H1 (cell line): ENCODE results near the gene ADCY6. TPM values are rescaled to one million over a fixed set of nuclear protein-coding genes. Genes with fewer than 3 reads are reported as not detected.

Source experiments
- CTCF ChIA-PET: fragments of 300-600 bp; sonication (Branson Sonifier 250); formaldehyde crosslinking; loops from one replicate; lab custom pipeline; 2021; ENCODE audit not compliant: partially characterized antibody; lab: Charles Lee
- POLR2A ChIA-PET: fragments of 300-600 bp; sonication (Branson Sonifier 250); formaldehyde crosslinking; loops from one replicate; lab custom pipeline; 2021; ENCODE audit warnings: inconsistent platforms; ENCODE audit not compliant: partially characterized antibody; lab: Charles Lee
- DNase-seq, 2 experiments: peaks; one replicate each; pipeline versions ENCODE4 v3.0.0 to v3.0.0-alpha.2; 2010 to 2022; ENCODE audit warnings: low spot score in 2 of 2, low read depth in 1 of 2, mixed read lengths in 1 of 2
- FAIRE-seq: peaks from 2 replicates; lab custom pipeline; 2011; peaks lifted over from hg19 to GRCh38; lab: Jason Lieb, UNC
- H2AFZ ChIP-seq: 2 replicates; pipeline ENCODE4 v1.8.1; 2012; ENCODE audit warnings: low read length, inconsistent platforms
- H2AK5ac ChIP-seq: 2 replicates; pipeline ENCODE4 v1.6.1; 2013; ENCODE audit warnings: low read depth, low read length
- H2BK120ac ChIP-seq: replicated peaks from 2 replicates; pipeline ENCODE3; 2013; ENCODE audit warnings: low read depth, low read length, inconsistent platforms
- H2BK12ac ChIP-seq: 2 replicates; pipeline ENCODE4 v1.6.1; 2013; ENCODE audit warnings: low read depth, low read length
- H2BK15ac ChIP-seq: 2 replicates; pipeline ENCODE4 v1.6.1; 2013; ENCODE audit warnings: low read length
- H2BK20ac ChIP-seq: 2 replicates; pipeline ENCODE4 v1.6.1; 2013; ENCODE audit warnings: low read length
- H2BK5ac ChIP-seq: 2 replicates; pipeline ENCODE4 v1.6.1; 2013; ENCODE audit warnings: low read depth, low read length
- H3K14ac ChIP-seq: 2 replicates; pipeline ENCODE4 v1.6.1; 2013; ENCODE audit warnings: inconsistent platforms; ENCODE audit not compliant: insufficient read length
- H3K18ac ChIP-seq: 2 replicates; pipeline ENCODE4 v1.6.1; 2013; ENCODE audit warnings: low read length; ENCODE audit errors: extremely low read depth
- H3K23ac ChIP-seq: 2 replicates; pipeline ENCODE4 v1.6.1; 2013; ENCODE audit warnings: inconsistent platforms; ENCODE audit not compliant: insufficient read length
- H3K23me2 ChIP-seq: 2 replicates; pipeline ENCODE4 v1.6.1; 2013; ENCODE audit warnings: low read depth, low read length
- H3K27ac ChIP-seq: 2 replicates; pipeline ENCODE4 v1.6.1; 2011; ENCODE audit warnings: low read depth, low read length, inconsistent platforms
- H3K27me3 ChIP-seq, 4 experiments: replicated peaks in 1 of 4; 1 replicate in 1 of 4; 2 replicates in 3 of 4; pipeline versions ENCODE4 v1.6.1 to v1.8.1; 2011 to 2013; ENCODE audit warnings: low read length in 3 of 4, mild to moderate bottlenecking in 3 of 4, inconsistent platforms in 2 of 4, mixed read lengths in 2 of 4, moderate library complexity in 1 of 4; ENCODE audit not compliant: control insufficient read depth in 3 of 4, insufficient read depth in 3 of 4; ENCODE audit errors: extremely low read depth in 1 of 4
- H3K36me3 ChIP-seq, 4 experiments: 2 replicates each; pipeline versions ENCODE4 v1.6.1 to v1.8.1; 2011 to 2013; ENCODE audit warnings: mild to moderate bottlenecking in 4 of 4, low read length in 3 of 4, moderate library complexity in 2 of 4, control low read depth in 1 of 4, inconsistent platforms in 1 of 4; ENCODE audit not compliant: insufficient read depth in 4 of 4, control insufficient read depth in 2 of 4
- H3K4ac ChIP-seq: replicated peaks from 2 replicates; pipeline ENCODE3; 2013; ENCODE audit warnings: low read length, low read depth, mixed read lengths, inconsistent platforms; ENCODE audit not compliant: insufficient read length
- H3K4me1 ChIP-seq, 4 experiments: replicated peaks in 1 of 4; 1 replicate in 1 of 4; 2 replicates in 3 of 4; pipeline versions ENCODE4 v1.6.1 to v1.8.1; 2011 to 2013; ENCODE audit warnings: low read length in 3 of 4, inconsistent platforms in 2 of 4, mixed read lengths in 1 of 4; ENCODE audit not compliant: insufficient read depth in 4 of 4, control insufficient read depth in 3 of 4
- H3K4me2 ChIP-seq, 2 experiments: 2 replicates each; pipeline versions ENCODE4 v1.6.1 to v1.8.1; 2011 to 2013; ENCODE audit warnings: low read depth in 2 of 2, low read length in 2 of 2, control low read depth in 1 of 2, inconsistent platforms in 1 of 2, mild to moderate bottlenecking in 1 of 2; ENCODE audit not compliant: insufficient read depth in 1 of 2
- H3K4me3 ChIP-seq, 4 experiments: fragments of 200-600, 300-600 bp in 1 of 4; sonication (generic), shearing (Covaris generic), sonication (Bioruptor Twin) in 1 of 4; 2 replicates each; pipeline versions ENCODE4 v1.5.1 to v1.8.1; 2011 to 2016; ENCODE audit warnings: low read length in 4 of 4, low read depth in 3 of 4, control low read depth in 2 of 4, inconsistent platforms in 2 of 4, mild to moderate bottlenecking in 2 of 4, mixed read lengths in 1 of 4, moderate library complexity in 1 of 4; ENCODE audit not compliant: insufficient read depth in 2 of 4; ENCODE audit errors: extremely low read depth in 1 of 4
- H3K56ac ChIP-seq: replicated peaks from 2 replicates; pipeline ENCODE3; 2013; ENCODE audit warnings: low read depth, mild to moderate bottlenecking, mixed read lengths, low read length, inconsistent platforms; ENCODE audit not compliant: insufficient read length
- H3K79me1 ChIP-seq: 2 replicates; pipeline ENCODE4 v1.6.1; 2013; ENCODE audit warnings: low read depth, low read length, control low read depth
- H3K79me2 ChIP-seq, 2 experiments: 2 replicates each; pipeline versions ENCODE4 v1.6.1 to v1.8.1; 2012 to 2013; ENCODE audit warnings: low read length in 2 of 2, mild to moderate bottlenecking in 2 of 2, inconsistent platforms in 1 of 2; ENCODE audit not compliant: insufficient read depth in 2 of 2, control insufficient read depth in 1 of 2
- H3K9ac ChIP-seq, 4 experiments: replicated peaks in 1 of 4; 1 replicate in 1 of 4; 2 replicates in 3 of 4; pipeline versions ENCODE4 v1.6.1 to v1.8.1; 2011 to 2013; ENCODE audit warnings: low read depth in 3 of 4, low read length in 3 of 4, control low read depth in 2 of 4, mild to moderate bottlenecking in 2 of 4, moderate library complexity in 2 of 4, inconsistent platforms in 1 of 4; ENCODE audit errors: extremely low read depth in 1 of 4
- H3K9me3 ChIP-seq, 2 experiments: 2 replicates each; pipeline versions ENCODE4 v1.6.1 to v1.8.1; 2012 to 2013; ENCODE audit warnings: mild to moderate bottlenecking in 2 of 2, moderate library complexity in 2 of 2, control low read depth in 1 of 2, inconsistent platforms in 1 of 2, low read depth in 1 of 2, low read length in 1 of 2, mixed read lengths in 1 of 2; ENCODE audit not compliant: insufficient read depth in 2 of 2
- H4K20me1 ChIP-seq, 2 experiments: replicated peaks in 1 of 2; 2 replicates each; pipeline versions ENCODE3 to v1.8.1; 2011 to 2013; ENCODE audit warnings: inconsistent platforms in 2 of 2, low read length in 2 of 2, mild to moderate bottlenecking in 1 of 2; ENCODE audit not compliant: insufficient read depth in 2 of 2, control insufficient read depth in 1 of 2
- H4K5ac ChIP-seq: 2 replicates; pipeline ENCODE4 v1.6.1; 2013; ENCODE audit warnings: low read length, low read depth, mixed read lengths, inconsistent platforms; ENCODE audit not compliant: insufficient read length
- H4K8ac ChIP-seq: 2 replicates; pipeline ENCODE4 v1.8.0; 2013; ENCODE audit warnings: mild to moderate bottlenecking, moderate library complexity, low read length, inconsistent platforms; ENCODE audit not compliant: insufficient read depth; ENCODE audit errors: extremely low read depth
- H4K91ac ChIP-seq: replicated peaks from 2 replicates; pipeline ENCODE3; 2013; ENCODE audit warnings: low read length, mixed read lengths, inconsistent platforms; ENCODE audit not compliant: insufficient read length
- ASH2L ChIP-seq: fragments of 200-600, 300-600 bp; sonication (generic); IDR thresholded peaks from one replicate; pipeline ENCODE4 v1.7.1; 2017; ENCODE audit warnings: low read length
- ATF2 ChIP-seq: IDR thresholded peaks from 2 replicates; pipeline ENCODE4 v1.6.1; 2012; ENCODE audit warnings: low read length, inconsistent platforms
- ATF3 ChIP-seq: IDR thresholded peaks from 2 replicates; pipeline ENCODE4 v1.6.1; 2011; ENCODE audit warnings: low read depth, mild to moderate bottlenecking, low read length; ENCODE audit not compliant: insufficient read depth
- BCL11A ChIP-seq, 2 experiments: IDR thresholded peaks; one replicate each; pipeline ENCODE4 v1.6.1; 2011; ENCODE audit warnings: low read depth in 2 of 2, low read length in 2 of 2, mild to moderate bottlenecking in 2 of 2
- CBX8 ChIP-seq: fragments of 300-800, 300-1000 bp; sonication (generic); IDR thresholded peaks from 2 replicates; pipeline ENCODE4 v1.7.1; 2016; ENCODE audit warnings: low read depth, low read length, borderline replicate concordance
- MAFK ChIP-seq: IDR thresholded peaks from 2 replicates; pipeline ENCODE4 v1.6.1; 2012; ENCODE audit warnings: low read depth, mild to moderate bottlenecking, improper control_type of control experiment, low read length
- MAX ChIP-seq: IDR thresholded peaks from 2 replicates; pipeline ENCODE4 v1.6.1; 2012; ENCODE audit warnings: inconsistent platforms
- SIN3A ChIP-seq, 2 experiments: IDR thresholded peaks in 1 of 2; conservative IDR thresholded peaks in 1 of 2; 2 replicates each; pipeline ENCODE4 v1.6.1; 2011 to 2012; ENCODE audit warnings: low read length in 2 of 2, improper control_type of control experiment in 1 of 2, low read depth in 1 of 2, mild to moderate bottlenecking in 1 of 2
- SP2 ChIP-seq: IDR thresholded peaks from 2 replicates; pipeline ENCODE4 v1.6.1; 2012; ENCODE audit warnings: mild to moderate bottlenecking, low read length, inconsistent platforms
- TCF12 ChIP-seq: IDR thresholded peaks from 2 replicates; pipeline ENCODE4 v1.6.1; 2011; ENCODE audit warnings: low read depth, mild to moderate bottlenecking, low read length
- WGBS, 2 experiments: shearing (Covaris generic) in 1 of 2; methylation state at CpG; one replicate each; pipeline versions ENCODE4 v1.1.6 to v1.1.7; 2013 to 2015; ENCODE audit warnings: low lambda C conversion rate in 2 of 2, mixed read lengths in 2 of 2, inconsistent platforms in 1 of 2, low coverage in 1 of 2, missing lambda C conversion rate in 1 of 2; ENCODE audit not compliant: insufficient replicate concordance in 2 of 2, insufficient coverage in 1 of 2, insufficient read length in 1 of 2; ENCODE audit errors: extremely low coverage in 1 of 2, missing lambda C conversion rate in 1 of 2; 5-methylcytosine and 5-hydroxymethylcytosine counted together
- polyA plus RNA-seq, 7 experiments: library from polyadenylated mRNA; depleted of rRNA in 3 of 7; stranded (reverse) in 5 of 7; unstranded in 2 of 7; fragments of >200 nt in 5 of 7; fragments of 200-250 nt in 2 of 7; gene quantifications; 1 replicate in 5 of 7; 2 replicates in 1 of 7; 4 replicates in 1 of 7; pipeline versions ENCODE4 v1.2.1 to v1.2.3, GENCODE V29; 2011 to 2013; ENCODE audit warnings: missing spikeins in 2 of 7, mixed read lengths in 2 of 7
- total RNA-seq: library from RNA; stranded (reverse); fragmentation: NEBNext Ultra II Directional; extraction: Animal tissue kit (Norgen Biotek cat#: 25700); gene quantifications from 2 replicates; pipeline ENCODE4 v1.2.1, GENCODE V29; 2021

Gene ADCY6
- total and polyA plus RNA-seq, 2 of the 8 experiments (the other 6 are each of a cell fraction or from before 2014, with no cell fraction given) = 11.7 to 17.5 TPM

GRCh38 chr12:48767521-48767920 is 21.4 kb downstream of the ADCY6 start:
- Histone ChIP-seq H3K79me2 (no peaks in the 10 kb centered on the region), H4K20me1 (no peaks in the 10 kb centered on the region), H3K4me2 (0 out of 4 replicates have a peak overlapping the region, but pooled peaks of 1 of the 2 experiments have one; percentile 19), H3K56ac (no peak overlapping the region), H2BK120ac (no peak overlapping the region), H3K4me3 (no peak overlapping the region), H3K36me3 (peaks cover 2 to 21% (median 10%) of the 10 kb centered on the region in 4 experiments; a peak in 6 of 8 replicates), H3K9ac (no peak overlapping the region; a peak in 1 of 7 replicates), H2BK12ac (no peak overlapping the region), H3K23me2 (no peaks in the 10 kb centered on the region), H3K23ac (no peak overlapping the region), H3K18ac (no peak overlapping the region), H3K4me1 (peaks cover 0 to 14% (median 9%) of the 10 kb centered on the region in 4 experiments; a peak in 6 of 7 replicates), H4K91ac (no peak overlapping the region), H3K9me3 (no peaks in the 10 kb centered on the region), H4K8ac (no peak overlapping the region; the same call in 1 of the 2 replicates), H2BK5ac (0 out of 2 replicates have a peak overlapping the region, but pooled peaks have one; percentile 35), H4K5ac (no peak overlapping the region), H2AFZ (no peak overlapping the region), H3K27ac (no peak overlapping the region), H3K4ac (no peak overlapping the region), H3K14ac (no peak overlapping the region), H3K79me1 (no peaks in the 10 kb centered on the region), H2AK5ac (no peak overlapping the region), H2BK15ac (0 out of 2 replicates have a peak overlapping the region, but pooled peaks have one; percentile 8), H2BK20ac (no peak overlapping the region), H3K27me3 (no peaks in the 10 kb centered on the region)
- DNase-seq (no peak), FAIRE-seq (no peak)
- ChIA-PET CTCF (interaction anchor here (1.0 to 2.5 kb wide), 6 partner anchors 11 to 49 kb away, joined by 3 to 17 read pairs (median 4); no protein-coding TSS in a partner anchor), POLR2A (interaction anchor here (2.0 to 2.5 kb wide), 3 partner anchors 15 to 28 kb away, joined by 4 to 11 read pairs (median 7); partner anchors contain the start of gene ADCY6)
- 87% methylated on average over 6 of the region's 6 CpGs; no CpG with 5 or more reads in 1 of the 2 experiments for WGBS, 2 experiments
- TF ChIP-seq TCF12 (no peak), ATF2 (no peak), SP2 (no peak), MAFK (no peak), ATF3 (no peak), MAX (no peak), BCL11A (IDR thresholded peaks at IDR 0.05; ENCODE audit: low read depth in 2 of 2, low read length in 2 of 2) (no peak), ASH2L (no peak), SIN3A (conservative IDR thresholded peaks at IDR 0.05 in 1 of 2, IDR thresholded peaks at IDR 0.05 in 1 of 2; ENCODE audit: low read depth in 1 of 2, low read length in 2 of 2) (no peak), CBX8 (no peak)
